IPS-15b (cell line): ENCODE results near the gene GPS2.

Experiments used
- H3K27me3 ChIP-seq: one replicate; pipeline ENCODE4 v1.6.1; 2013; ENCODE audit warnings: low read length; ENCODE audit not compliant: control insufficient read depth, insufficient read depth
- H3K36me3 ChIP-seq: one replicate; pipeline ENCODE4 v1.6.1; 2013; ENCODE audit warnings: low read length; ENCODE audit not compliant: control insufficient read depth, insufficient read depth
- H3K4me1 ChIP-seq: one replicate; pipeline ENCODE4 v1.6.1; 2013; ENCODE audit warnings: mild to moderate bottlenecking, low read length; ENCODE audit not compliant: control insufficient read depth, insufficient read depth
- H3K4me3 ChIP-seq: one replicate; pipeline ENCODE4 v1.5.1; 2013; ENCODE audit warnings: low read depth, low read length
- H3K9ac ChIP-seq: one replicate; pipeline ENCODE4 v1.6.1; 2013; ENCODE audit warnings: low read depth, mild to moderate bottlenecking, low read length
- H3K9me3 ChIP-seq: one replicate; pipeline ENCODE4 v1.6.1; 2013; ENCODE audit warnings: mild to moderate bottlenecking, low read length; ENCODE audit not compliant: control insufficient read depth, insufficient read depth

The GPS2 gene

DNA sequence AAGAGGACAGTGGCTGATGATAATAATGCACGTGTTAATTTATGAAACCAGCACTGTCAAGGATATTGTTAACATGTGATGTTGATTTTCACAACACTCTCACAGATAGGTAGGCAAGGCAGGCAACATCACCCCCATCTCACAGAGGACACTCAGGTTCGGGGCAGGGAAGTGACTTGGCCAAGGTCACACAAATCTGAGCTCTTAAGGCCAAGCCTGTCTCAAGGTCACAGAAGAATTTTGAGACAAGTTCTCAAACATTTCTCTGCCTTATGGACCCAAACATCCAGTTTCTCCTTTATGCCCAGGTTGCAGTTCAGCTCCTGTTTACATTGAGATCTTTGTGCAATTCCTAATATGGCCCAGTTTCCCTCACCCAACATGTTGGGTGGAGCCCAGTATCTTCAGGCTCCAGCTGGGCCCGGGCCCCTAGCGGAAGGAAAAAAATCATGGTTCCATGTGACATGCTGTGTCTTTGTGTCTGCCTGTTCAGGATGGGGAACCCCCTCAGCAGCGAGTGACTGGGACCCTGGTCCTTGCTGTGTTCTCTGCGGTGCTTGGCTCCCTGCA lies 32.3 kb downstream of the GPS2 start:
- Histone ChIP-seq H3K36me3 (peaks cover 36% of the 10 kb centered on the region), H3K9ac (peak overlapping the region; percentile 47), H3K27me3 (peaks cover 5% of the 10 kb centered on the region), H3K4me1 (peaks cover 6% of the 10 kb centered on the region), H3K4me3 (peak overlapping the region; percentile 84), H3K9me3 (no peaks in the 10 kb centered on the region)

DNA sequence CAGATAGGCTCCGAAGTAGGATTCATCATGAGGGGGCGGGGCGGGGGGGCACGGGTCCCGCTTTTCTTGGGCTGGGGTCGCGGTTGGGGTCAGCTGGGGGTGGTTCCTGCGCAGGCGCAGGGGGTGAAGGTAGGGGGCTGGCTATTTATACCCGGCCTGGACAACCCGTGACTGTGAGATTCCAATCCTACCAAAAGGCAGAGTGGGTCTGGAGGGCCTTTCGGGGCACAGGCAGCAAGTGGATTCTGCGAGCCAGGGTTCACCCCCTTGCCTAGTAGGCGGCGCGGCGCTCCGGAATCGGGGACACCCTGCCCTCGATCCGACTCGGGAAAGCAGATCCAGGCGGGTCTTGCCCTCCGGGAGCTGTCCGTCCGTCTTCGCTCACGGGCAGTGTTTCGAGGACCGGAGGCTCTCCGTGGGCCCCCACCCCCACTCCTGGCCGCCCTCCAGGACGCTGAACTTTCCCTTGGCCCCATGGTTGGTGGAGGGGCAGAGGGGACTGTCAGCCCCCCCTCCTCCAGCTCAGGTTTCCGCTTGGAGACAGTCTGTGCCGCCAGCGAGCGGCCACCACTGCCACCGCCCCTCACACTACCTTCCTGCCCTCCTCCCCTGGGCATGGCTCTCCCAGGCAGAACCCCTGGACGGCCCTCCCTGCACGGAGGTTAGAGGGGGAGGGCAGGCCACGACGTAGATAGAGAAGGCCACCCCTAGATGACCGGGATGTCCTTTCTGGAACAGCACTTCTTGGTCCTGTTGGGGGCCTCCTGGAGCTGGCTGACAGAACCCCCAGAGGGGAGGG lies 33.0 kb downstream of the GPS2 start:
- Histone ChIP-seq H3K9ac (peak overlapping the region; percentile 60), H3K4me1 (peaks cover 6% of the 10 kb centered on the region), H3K4me3 (peak overlapping the region; percentile 84), H3K36me3 (peaks cover 33% of the 10 kb centered on the region), H3K27me3 (peaks cover 5% of the 10 kb centered on the region), H3K9me3 (no peaks in the 10 kb centered on the region)

DNA sequence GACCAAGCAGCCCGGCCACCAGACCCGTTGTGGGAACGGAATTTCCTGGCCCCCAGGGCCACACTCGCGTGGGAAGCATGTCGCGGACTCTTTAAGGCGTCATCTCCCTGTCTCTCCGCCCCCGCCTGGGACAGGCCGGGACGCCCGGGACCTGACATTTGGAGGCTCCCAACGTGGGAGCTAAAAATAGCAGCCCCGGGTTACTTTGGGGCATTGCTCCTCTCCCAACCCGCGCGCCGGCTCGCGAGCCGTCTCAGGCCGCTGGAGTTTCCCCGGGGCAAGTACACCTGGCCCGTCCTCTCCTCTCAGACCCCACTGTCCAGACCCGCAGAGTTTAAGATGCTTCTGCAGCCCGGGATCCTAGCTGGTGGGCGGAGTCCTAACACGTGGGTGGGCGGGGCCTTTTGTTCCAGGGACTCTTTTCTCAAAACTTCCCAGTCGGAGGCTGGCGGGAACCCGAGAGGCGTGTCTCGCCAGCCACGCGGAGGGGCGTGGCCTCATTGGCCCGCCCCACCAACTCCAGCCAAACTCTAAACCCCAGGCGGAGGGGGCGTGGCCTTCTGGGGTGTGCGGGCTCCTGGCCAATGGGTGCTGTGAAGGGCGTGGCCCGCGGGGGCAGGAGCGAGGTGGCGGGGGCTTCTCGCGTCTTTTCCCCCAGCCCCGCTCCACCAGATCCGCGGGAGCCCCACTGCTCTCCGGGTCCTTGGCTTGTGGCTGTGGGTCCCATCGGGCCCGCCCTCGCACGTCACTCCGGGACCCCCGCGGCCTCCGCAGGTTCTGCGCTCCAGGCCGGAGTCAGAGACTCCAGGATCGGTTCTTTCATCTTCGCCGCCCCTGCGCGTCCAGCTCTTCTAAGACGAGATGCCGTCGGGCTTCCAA lies 33.8 kb downstream of the GPS2 start, which contains the start of gene SLC2A4:
SLC2A4 (plus strand) TSS at position 645 of the 879 bp plus-strand sequence; CDS start at position 862, 217 bp downstream.
- H3K36me3 ChIP-seq, result peaks cover 28% of the 10 kb centered on the region
- H3K27me3 ChIP-seq, result peaks cover 5% of the 10 kb centered on the region
- no peaks in the 10 kb centered on the region for H3K9me3 ChIP-seq
- H3K4me1 ChIP-seq, result peaks cover 6% of the 10 kb centered on the region
- peak within 1 kb of the TSS; percentile 60 for H3K9ac ChIP-seq
- H3K4me3 ChIP-seq, result peak within 1 kb of the TSS; percentile 84

DNA sequence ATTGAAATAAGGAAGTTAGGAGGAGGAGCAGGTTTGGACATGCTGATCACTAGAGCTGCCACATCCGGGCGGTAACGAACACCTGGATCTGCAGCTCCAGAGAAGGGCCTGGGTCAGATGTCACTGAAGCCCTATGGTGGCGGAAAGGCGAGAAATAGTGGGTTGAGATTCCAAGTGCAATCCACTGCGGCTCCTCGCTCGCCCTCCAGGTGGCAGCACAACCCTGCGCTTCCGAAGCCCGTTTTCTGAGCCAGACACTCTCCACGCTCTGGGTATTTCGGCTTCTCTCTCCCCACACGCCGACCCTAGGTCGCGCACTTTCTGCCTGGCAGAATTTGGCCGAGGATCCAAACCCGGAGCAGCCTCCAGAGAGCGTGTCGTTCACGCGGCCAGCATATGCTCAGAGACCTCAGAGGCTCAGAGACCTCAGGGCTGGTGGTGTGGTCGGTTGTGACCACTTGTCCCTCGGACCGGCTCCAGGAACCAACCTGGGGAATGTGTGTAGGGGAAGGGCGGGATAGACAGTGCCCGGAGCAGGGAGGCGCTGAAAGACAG lies 34.6 kb downstream of the GPS2 start:
- Histone ChIP-seq H3K9me3 (no peaks in the 10 kb centered on the region), H3K27me3 (peaks cover 5% of the 10 kb centered on the region), H3K9ac (peak overlapping the region; percentile 14), H3K36me3 (peaks cover 23% of the 10 kb centered on the region), H3K4me1 (peaks cover 6% of the 10 kb centered on the region), H3K4me3 (peak overlapping the region; percentile 50)

DNA sequence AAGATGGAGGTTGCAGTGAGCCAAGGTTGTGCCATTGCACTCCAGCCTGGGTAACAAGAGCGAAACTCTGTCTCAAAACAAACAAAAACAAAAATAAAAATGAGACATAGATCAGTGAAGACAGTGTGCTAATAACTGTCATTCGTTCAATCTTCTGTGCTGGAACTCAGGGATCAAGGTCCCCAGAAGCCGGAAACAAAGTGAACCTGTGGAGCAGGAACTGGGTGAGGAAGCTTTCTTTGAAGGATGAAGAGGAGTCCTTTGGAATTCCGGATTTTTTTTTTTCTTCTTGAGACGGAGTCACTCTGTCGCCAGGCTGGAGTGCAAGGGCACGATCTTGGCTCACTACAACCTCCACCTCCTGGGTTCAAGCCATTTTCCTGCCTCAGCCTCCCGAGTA lies 35.7 kb downstream of the GPS2 start:
- Histone ChIP-seq H3K4me3 (no peak overlapping the region), H3K36me3 (peaks cover 12% of the 10 kb centered on the region), H3K27me3 (peaks cover 5% of the 10 kb centered on the region), H3K4me1 (peaks cover 6% of the 10 kb centered on the region), H3K9me3 (no peaks in the 10 kb centered on the region), H3K9ac (no peak overlapping the region)

DNA sequence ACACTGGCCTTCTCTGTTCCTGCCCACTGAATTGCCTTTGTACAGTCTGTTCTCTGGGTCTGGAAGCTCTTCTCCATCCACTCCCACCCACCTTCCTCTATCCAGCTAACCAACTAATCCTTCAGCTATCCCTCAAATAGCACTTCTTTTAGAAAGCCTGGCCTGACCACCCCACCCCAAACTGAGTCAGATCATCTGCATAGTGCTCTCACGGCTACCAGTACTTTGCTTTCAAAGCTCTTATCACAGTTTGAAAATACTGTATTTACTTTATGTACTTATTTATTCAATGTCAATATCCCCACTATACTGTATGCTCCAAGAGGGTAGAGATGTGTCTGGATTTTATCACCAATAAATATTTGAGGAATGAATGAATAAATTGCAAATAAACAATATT lies 48.4 kb downstream of the GPS2 start:
- Histone ChIP-seq H3K36me3 (no peaks in the 10 kb centered on the region), H3K4me3 (no peak overlapping the region), H3K4me1 (peaks cover 9% of the 10 kb centered on the region), H3K9me3 (no peaks in the 10 kb centered on the region), H3K27me3 (no peaks in the 10 kb centered on the region), H3K9ac (no peak overlapping the region)

DNA sequence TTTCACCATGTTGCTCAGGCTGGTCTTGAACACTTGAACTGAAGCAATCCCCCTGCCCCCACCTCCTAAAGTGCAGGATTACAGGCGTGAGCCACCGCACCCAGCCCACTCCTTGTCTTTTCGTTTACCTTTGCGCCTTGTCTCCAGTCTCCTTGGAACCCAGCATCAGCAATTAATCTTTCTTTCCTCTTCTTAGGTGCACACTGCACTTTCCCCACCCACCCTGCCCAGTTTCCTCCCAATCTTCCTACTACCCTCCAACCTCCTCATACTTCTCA lies 51.4 kb downstream of the GPS2 start:
- Histone ChIP-seq H3K27me3 (no peaks in the 10 kb centered on the region), H3K4me1 (peaks cover 12% of the 10 kb centered on the region), H3K9ac (peak overlapping the region; percentile 85), H3K4me3 (peak overlapping the region; percentile 98), H3K9me3 (no peaks in the 10 kb centered on the region), H3K36me3 (peaks cover 14% of the 10 kb centered on the region)

DNA sequence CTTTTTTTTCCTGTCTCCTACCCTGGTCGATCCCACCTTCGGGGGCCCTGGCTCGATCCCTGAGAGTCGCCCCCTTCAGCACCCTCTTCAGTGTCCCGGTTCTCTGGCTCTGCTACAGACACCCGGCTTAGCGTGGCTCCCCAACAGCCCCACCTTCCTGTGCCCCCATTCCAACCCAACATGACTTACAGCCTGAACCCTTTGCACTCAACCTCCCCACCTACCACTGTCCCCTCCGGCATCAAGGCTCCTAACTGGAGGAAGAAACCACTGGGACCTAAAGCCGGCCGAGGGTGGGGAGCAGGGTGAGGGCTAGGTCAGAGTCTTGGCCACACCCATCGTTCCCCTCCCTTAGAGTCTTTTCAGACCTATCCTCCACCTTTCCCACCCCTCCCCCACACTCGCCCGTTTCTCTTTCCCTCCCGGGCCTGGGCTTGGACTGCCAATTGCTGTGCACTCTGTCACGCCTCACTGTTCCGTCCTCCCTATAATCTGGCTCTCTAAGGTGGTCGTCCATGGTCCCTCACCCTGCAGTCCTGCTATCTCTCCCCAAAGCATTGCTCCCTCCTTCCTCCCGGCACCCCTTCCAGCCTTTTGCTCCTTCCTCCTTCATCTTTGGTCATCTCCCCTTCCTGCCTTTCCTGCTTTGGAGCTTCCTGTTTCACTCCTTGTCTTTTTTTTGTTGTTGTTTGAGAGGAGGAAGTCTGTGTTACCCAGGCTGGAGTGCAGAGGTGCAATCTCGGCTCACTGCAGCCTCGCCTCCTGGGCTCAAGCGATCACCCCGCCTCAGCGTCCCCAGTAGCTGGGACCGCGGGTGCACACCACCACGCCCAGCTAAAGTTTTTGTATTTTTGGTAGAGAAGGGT lies 52.0 kb downstream of the GPS2 start:
- H3K4me3 ChIP-seq, result peak overlapping the region; percentile 98
- H3K9ac ChIP-seq, result peak overlapping the region; percentile 85
- H3K27me3 ChIP-seq, result no peaks in the 10 kb centered on the region
- H3K9me3 ChIP-seq, result no peaks in the 10 kb centered on the region
- peaks cover 12% of the 10 kb centered on the region for H3K4me1 ChIP-seq
- H3K36me3 ChIP-seq, result peaks cover 16% of the 10 kb centered on the region
